Activated CD4-positive, alpha-beta T cell treated with anti-CD3 and anti-CD28 coated beads for 36 hours (primary cell): ENCODE measurements around the gene TSPEAR. TPM values are rescaled to one million over a fixed set of nuclear protein-coding genes. Genes with fewer than 3 reads are reported as not detected.
"Not testable (repeated sequence)": the region's sequence is repeated elsewhere in the genome, so short reads cannot be mapped to it uniquely, and the experiment has no call there.

ENCODE experiments used
- ATAC-seq: fragments of 200-7000 bp; cut with Tn5 transposase; one replicate; pipeline ENCODE4 v1.10.0; 2021; ENCODE audit warnings: mild to moderate bottlenecking, moderate library complexity
- CTCF ChIA-PET: fragments of 350-600 bp; sonication (Branson Sonifier 250); formaldehyde crosslinking; loops from one replicate; lab custom pipeline; 2021; ENCODE audit warnings: antibody characterized with exemption; lab: Charles Lee
- POLR2A ChIA-PET: fragments of 350-600 bp; sonication (Branson Sonifier 250); formaldehyde crosslinking; loops from one replicate; lab custom pipeline; 2021; ENCODE audit warnings: antibody characterized with exemption, inconsistent platforms; lab: Charles Lee
- DNase-seq: peaks from one replicate; pipeline ENCODE4 v3.0.0-alpha.2; 2020
- H3K27ac Mint-ChIP-seq: one replicate; pipeline ENCODE4 v1.8.0; 2021; ENCODE audit warnings: mixed read lengths
- H3K27me3 Mint-ChIP-seq: one replicate; pipeline ENCODE4 v1.8.0; 2021; ENCODE audit warnings: mixed read lengths
- H3K36me3 Mint-ChIP-seq: one replicate; pipeline ENCODE4 v1.8.0; 2021; ENCODE audit warnings: low read depth, mixed read lengths
- H3K4me1 Mint-ChIP-seq: one replicate; pipeline ENCODE4 v1.8.0; 2021; ENCODE audit warnings: mixed read lengths
- H3K4me3 Mint-ChIP-seq: one replicate; pipeline ENCODE4 v1.8.0; 2021; ENCODE audit warnings: mild to moderate bottlenecking, moderate library complexity, mixed read lengths
- H3K9me3 Mint-ChIP-seq: one replicate; pipeline ENCODE4 v1.8.0; 2021; ENCODE audit warnings: low read depth, mixed read lengths
- intact Hi-C, 2 experiments: fragments of 100-400 bp; cut with DNase I in 1 of 2; cut with micrococcal nuclease in 1 of 2; formaldehyde crosslinking; loops; one replicate each; pipeline versions ENCODE4 v1.14.2 to v1.15.1; 2022 to 2024; cut with DNase I, micrococcal nuclease
- total RNA-seq, 2 experiments: library from RNA; stranded (reverse); gene quantifications; one replicate each; pipeline ENCODE4 v1.2.3, GENCODE V29; 2021

Gene TSPEAR
- total RNA-seq, 2 experiments from 2014 or later, result not detected

DNA sequence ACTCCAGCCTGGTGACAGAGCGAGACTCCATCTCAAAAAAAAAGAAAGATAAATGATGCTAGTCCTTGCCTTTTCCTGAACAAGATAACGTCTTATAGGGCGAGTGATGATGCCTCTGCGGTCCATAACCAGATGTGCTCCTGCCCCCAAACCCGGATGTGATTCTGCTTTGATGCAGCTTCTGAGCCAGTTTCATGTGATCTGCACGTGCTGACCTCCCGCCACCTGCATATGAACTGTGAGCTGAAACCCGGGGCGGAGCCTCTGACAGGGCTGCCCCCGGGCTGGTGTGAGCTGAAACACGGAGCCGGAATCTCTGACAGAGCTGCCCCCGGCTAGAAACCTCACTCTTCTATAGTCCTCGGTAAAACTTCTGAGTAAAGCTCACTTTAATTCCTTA, 58.2 kb downstream of the TSPEAR start:
- CTCF ChIA-PET, result interaction anchor here (0.9 kb wide), 1 partner anchor 140 kb away, joined by 4 read pairs; no protein-coding TSS in a partner anchor
- POLR2A ChIA-PET, result interaction anchor here (0.7 kb wide), 1 partner anchor 297 kb away, joined by 3 read pairs; no protein-coding TSS in a partner anchor
- H3K36me3 Mint-ChIP-seq, result peaks cover 16% of the 10 kb centered on the region
- intact Hi-C loops, result loop anchor here in 1 of 2 experiments (5.0 kb wide), 1 partner anchor 36 kb away; no protein-coding TSS in a partner anchor
- no peaks in the 10 kb centered on the region for H3K27me3 Mint-ChIP-seq
- peaks cover 32% of the 10 kb centered on the region for H3K4me1 Mint-ChIP-seq
- ATAC-seq (no peak), DNase-seq (no peak)
- no peak overlapping the region for H3K4me3 Mint-ChIP-seq
- no peak overlapping the region for H3K27ac Mint-ChIP-seq
- H3K9me3 Mint-ChIP-seq, result peaks cover 23% of the 10 kb centered on the region

DNA sequence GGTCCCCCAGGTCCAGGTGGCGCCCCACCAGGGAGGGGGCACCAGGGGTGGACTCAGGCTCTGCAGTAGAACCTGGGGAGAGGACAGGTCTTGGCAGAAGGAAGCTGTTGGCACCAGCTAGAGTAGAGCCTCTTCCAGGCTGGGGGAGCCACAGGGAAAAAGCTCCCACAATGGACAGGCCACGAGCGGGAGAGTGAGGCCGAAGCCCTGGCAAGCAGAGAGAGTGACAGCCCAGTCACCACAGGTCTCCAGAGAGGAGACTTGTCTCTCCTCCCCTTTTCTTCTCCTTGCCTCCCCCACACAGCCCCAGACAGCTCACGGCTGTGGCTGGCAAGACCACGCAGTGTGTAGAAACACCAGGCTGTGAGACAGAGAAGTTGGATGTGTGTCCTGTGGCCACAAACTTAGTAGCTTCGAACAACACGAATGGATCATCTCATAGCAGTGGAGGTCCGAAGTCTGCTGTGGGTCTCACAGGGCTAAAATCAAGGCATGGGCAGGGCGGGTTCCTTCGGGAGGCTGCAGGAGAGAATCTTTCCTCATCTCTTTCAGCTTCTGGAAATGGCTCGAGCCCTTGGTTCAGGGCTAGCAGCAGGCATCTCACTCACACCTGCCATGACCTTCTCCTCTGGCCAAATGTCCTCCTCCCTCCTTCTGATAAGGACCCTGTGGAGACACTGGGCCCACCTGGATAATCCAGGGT, 60.2 kb downstream of the TSPEAR start:
- ATAC-seq (no peak), DNase-seq (no peak)
- peaks cover 2% of the 10 kb centered on the region for H3K36me3 Mint-ChIP-seq
- POLR2A ChIA-PET, result no interaction called here
- no peaks in the 10 kb centered on the region for H3K27me3 Mint-ChIP-seq
- no peak overlapping the region for H3K27ac Mint-ChIP-seq
- CTCF ChIA-PET, result no interaction called here
- peaks cover 16% of the 10 kb centered on the region for H3K4me1 Mint-ChIP-seq
- no peak overlapping the region for H3K4me3 Mint-ChIP-seq
- intact Hi-C loops, result loop anchor here in 1 of 2 experiments (5.0 kb wide), 1 partner anchor 34 kb away; no protein-coding TSS in a partner anchor
- peaks cover 6% of the 10 kb centered on the region for H3K9me3 Mint-ChIP-seq

DNA sequence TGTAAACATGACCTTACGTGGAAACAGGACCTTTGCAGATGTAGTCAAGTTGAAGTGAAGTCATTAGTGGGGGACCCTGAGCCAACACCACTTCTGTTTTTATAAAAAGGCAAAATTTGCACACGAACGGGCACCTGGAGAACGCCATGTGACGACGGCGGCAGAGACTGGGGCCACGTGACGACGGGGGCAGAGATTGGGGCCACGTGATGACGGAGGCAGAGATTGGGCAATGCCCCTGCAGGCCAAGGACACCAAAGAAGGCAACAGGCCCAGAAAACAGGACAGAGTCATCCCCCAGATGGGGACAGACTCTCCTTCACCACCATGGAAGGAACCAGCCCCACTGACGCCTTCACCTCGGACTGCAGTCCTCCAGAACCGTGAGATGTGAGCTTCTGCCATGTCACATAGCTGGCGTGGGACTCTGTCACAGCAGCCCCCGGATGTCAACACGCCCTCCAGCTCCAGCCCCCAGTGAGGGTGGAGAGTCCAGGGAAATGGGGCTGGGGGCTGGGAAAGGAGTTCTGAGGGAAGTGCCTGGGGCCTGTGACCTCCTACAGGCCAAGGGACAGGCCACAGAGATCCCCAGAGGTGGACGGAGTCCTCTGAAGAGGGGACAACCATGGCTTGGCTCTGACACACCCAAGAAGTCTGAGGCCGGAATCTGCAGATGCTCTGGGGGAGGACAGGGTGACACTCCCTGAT, 61.0 kb downstream of the TSPEAR start:
- peaks cover 16% of the 10 kb centered on the region for H3K4me1 Mint-ChIP-seq
- no peak overlapping the region for H3K4me3 Mint-ChIP-seq
- H3K36me3 Mint-ChIP-seq, result peaks cover 2% of the 10 kb centered on the region
- intact Hi-C loops, result loop anchor here in 1 of 2 experiments (5.0 kb wide), 1 partner anchor 33 kb away; no protein-coding TSS in a partner anchor
- no peak for ATAC-seq
- no peaks in the 10 kb centered on the region for H3K27me3 Mint-ChIP-seq
- CTCF ChIA-PET, result no interaction called here
- H3K9me3 Mint-ChIP-seq, result peaks cover 2% of the 10 kb centered on the region
- H3K27ac Mint-ChIP-seq, result no peak overlapping the region
- DNase-seq, result no peak
- POLR2A ChIA-PET, result no interaction called here

DNA sequence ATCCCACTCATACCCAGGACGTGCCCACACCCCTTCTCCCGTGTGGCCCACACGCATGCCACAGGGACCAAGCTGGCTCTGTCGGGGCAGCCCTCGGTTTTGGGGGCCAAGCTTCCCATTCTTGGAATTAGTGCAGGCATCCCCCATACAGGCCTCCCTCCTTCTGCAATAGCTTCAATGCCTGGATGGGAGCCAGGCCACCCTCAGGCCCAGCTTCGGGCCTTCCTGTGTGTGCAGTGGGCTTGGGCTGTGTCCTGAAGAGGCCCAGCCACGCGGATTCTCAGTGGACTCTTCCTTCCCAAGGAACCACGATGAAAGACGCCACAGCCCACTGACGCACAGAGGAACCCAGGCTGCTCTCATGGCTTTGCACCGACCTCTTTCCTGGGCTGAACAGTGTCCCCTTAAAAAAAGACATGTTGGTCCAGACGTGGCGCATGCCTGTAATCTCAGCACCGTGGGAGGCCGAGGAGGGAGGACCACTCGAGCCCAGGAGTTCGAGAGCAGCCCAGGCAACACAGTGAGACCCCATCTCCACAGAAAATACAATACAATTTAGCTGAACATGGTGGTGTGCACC, 61.8 kb downstream of the TSPEAR start:
- ATAC-seq (no peak), DNase-seq (no peak)
- Mint-ChIP-seq H3K9me3 (peaks cover 7% of the 10 kb centered on the region), H3K27ac (no peak overlapping the region), H3K4me1 (peaks cover 11% of the 10 kb centered on the region), H3K36me3 (peaks cover 7% of the 10 kb centered on the region), H3K4me3 (no peak overlapping the region), H3K27me3 (no peaks in the 10 kb centered on the region)
- intact Hi-C loops, result loop anchor here in 1 of 2 experiments (5.0 kb wide), 1 partner anchor 32 kb away; no protein-coding TSS in a partner anchor
- ChIA-PET CTCF (interaction anchor here (0.6 kb wide), 1 partner anchor 15 kb away, joined by 4 read pairs; no protein-coding TSS in a partner anchor), POLR2A (no interaction called here)

DNA sequence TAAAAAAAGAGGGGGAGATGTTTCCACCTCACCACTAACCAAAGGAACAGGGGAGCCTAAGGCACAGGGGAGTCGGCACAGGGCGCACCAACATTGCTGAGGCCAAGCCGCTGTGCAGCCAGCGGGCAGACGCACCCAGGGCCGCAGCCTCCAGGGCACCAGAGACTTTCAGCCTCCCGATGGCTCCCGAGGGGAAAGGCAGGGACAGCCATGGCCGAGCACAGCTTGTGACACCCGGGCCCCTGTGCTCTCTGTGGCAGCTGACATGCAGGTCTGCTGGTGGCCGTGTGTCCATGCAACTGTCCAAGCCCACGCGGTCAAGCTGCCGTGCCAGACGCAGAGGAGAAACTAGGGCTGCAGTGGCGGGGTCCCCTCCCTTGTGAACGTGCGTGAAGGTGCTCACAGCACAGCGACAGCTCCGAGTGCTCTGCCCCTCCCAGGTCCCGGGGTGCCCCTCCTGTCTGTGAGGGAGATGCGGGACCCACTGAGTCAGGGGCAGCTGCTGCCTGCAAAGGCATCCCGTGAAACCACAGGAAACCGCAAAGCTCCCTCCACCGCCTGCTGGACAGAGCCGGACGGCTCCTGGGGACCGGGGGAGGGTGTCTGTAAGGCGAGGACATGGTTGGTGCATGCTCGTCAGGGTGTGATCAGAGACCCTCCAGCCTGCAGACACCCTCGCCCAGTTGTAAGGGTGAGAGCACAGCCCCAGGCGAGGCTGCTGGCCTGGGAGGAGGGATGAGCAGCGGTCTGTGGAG, 62.6 kb downstream of the TSPEAR start:
- POLR2A ChIA-PET, result no interaction called here
- CTCF ChIA-PET, result interaction anchor here (0.6 kb wide), 1 partner anchor 15 kb away, joined by 4 read pairs; no protein-coding TSS in a partner anchor

DNA sequence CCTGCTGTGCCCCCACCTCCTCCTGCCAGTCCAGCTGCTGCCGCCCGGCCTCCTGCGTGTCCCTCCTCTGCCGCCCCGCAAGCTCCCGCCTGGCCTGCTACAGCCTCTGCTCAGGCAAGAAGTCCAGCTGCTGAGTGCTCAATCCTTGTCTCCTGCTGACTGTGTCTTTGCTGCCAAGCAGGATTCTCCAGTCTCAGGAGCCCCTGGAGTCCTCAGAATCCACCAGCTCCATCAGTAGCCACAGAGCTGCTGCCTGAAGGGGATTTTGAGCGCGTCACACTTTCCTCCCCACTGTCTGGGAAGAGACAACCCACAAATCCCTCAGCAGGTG, 64.2 kb downstream of the TSPEAR start:
- intact Hi-C loops, result no loop called here
- H3K4me1 Mint-ChIP-seq, result no peaks in the 10 kb centered on the region
- H3K36me3 Mint-ChIP-seq, result peaks cover 12% of the 10 kb centered on the region
- DNase-seq (no peak), ATAC-seq (no peak)
- H3K9me3 Mint-ChIP-seq, result peaks cover 23% of the 10 kb centered on the region
- ChIA-PET CTCF (no interaction called here), POLR2A (no interaction called here)
- no peak overlapping the region for H3K27ac Mint-ChIP-seq
- H3K27me3 Mint-ChIP-seq, result no peaks in the 10 kb centered on the region
- no peak overlapping the region for H3K4me3 Mint-ChIP-seq

More for the DNA sequence above, 62.6 kb downstream of the TSPEAR start:
- DNase-seq (no peak), ATAC-seq (no peak)
- peaks cover 3% of the 10 kb centered on the region for H3K4me1 Mint-ChIP-seq
- H3K27me3 Mint-ChIP-seq, result no peaks in the 10 kb centered on the region
- no peak overlapping the region for H3K4me3 Mint-ChIP-seq
- H3K9me3 Mint-ChIP-seq, result peaks cover 14% of the 10 kb centered on the region
- no peak overlapping the region for H3K27ac Mint-ChIP-seq
- intact Hi-C loops, result no loop called here
- peaks cover 12% of the 10 kb centered on the region for H3K36me3 Mint-ChIP-seq

DNA sequence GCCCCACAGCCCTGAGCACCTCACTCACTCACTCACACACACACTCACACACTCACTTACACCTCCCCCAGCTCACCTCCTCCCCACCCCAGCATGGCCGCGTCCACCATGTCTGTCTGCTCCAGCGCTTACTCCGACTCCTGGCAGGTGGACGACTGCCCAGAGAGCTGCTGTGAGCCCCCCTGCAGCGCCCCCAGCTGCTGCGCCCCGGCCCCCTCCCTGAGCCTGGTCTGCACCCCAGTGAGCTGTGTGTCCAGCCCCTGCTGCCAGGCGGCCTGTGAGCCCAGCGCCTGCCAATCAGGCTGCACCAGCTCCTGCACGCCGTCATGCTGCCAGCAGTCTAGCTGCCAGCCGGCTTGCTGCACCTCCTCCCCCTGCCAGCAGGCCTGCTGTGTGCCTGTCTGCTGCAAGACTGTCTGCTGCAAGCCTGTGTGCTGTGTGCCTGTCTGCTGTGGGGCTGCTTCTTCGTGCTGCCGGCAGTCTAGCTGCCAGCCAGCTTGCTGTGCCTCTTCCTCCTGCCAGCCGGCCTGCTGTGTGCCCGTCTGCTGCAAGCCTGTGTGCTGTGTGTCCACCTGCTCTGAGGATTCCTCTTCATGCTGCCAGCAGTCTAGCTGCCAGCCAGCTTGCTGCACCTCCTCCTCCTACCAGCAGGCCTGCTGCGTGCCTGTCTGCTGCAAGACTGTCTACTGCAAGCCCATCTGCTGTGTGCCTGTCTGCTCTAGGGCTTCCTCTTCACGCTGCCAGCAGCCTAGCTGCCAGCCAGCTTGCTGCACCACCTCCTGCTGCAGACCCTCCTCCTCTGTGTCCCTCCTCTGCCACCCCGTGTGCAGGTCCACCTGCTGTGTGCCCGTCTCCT, 64.8 kb downstream of the TSPEAR start, which contains the start of gene KRTAP10-11:
KRTAP10-11 (plus strand) TSS at position 49 of the 856 bp plus-strand sequence; CDS start at position 94, 45 bp downstream.
- H3K4me3 Mint-ChIP-seq, DNase-seq, CTCF ChIA-PET, POLR2A ChIA-PET, ATAC-seq, H3K4me1 Mint-ChIP-seq, H3K27me3 Mint-ChIP-seq, H3K27ac Mint-ChIP-seq, intact Hi-C loops: not testable (repeated sequence)
- Mint-ChIP-seq H3K36me3 (peaks cover 12% of the 10 kb centered on the region), H3K9me3 (peaks cover 26% of the 10 kb centered on the region)

DNA sequence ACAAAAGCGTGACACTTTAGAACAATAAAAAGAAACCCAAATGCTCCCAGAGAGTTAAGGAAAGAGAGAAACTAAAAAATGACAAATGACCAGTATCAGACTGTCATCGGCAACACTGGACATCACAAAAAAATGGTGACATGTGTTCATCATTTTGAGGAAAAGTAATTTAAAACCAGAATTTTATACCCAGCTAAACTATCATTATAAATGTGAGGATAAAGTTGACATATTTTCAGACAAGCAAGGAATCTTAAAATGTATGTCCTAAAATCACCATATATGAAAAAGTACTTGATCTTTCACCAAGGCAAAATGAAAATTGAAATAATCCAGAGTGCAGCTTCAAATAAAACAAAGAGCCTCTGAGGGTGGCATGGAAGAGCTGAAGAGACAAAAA, 66.5 kb downstream of the TSPEAR start:
- Mint-ChIP-seq H3K27me3 (no peaks in the 10 kb centered on the region), H3K27ac (no peak overlapping the region), H3K4me3 (no peak overlapping the region), H3K9me3 (peaks cover 32% of the 10 kb centered on the region), H3K4me1 (no peaks in the 10 kb centered on the region), H3K36me3 (peaks cover 14% of the 10 kb centered on the region)
- ATAC-seq, result no peak
- no peak for DNase-seq
- intact Hi-C loops, result no loop called here
- ChIA-PET CTCF (no interaction called here), POLR2A (no interaction called here)

DNA sequence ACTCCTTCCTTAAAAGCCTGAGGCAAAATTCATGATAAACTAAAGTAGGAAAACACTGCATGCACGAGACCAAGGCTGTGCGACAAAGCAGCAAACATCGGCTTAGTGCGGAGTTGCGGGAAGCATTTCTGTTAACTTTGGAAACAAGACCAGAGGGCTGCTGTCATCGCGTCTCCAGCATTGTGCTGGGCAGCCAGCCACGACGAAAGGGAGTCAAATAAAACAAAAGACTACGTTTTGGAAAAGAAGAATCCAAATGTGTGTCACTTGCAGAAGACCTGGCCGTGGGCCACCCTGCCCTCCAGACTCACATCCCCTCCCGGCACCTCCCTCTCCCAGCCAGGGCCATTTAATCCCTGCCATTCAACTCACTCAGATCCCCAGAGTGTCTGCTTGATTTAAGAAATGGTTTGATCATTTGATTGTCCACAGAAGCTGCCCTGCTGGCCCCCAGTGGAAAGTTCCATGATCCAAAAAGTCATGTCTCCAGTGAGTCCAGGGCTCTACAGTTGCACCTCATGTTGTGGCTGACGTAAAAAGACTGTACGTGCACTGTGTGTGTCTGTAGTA, 67.5 kb downstream of the TSPEAR start:
- no peaks in the 10 kb centered on the region for H3K27me3 Mint-ChIP-seq
- H3K4me3 Mint-ChIP-seq, result no peak overlapping the region
- CTCF ChIA-PET, result no interaction called here
- H3K36me3 Mint-ChIP-seq, result peaks cover 14% of the 10 kb centered on the region
- POLR2A ChIA-PET, result no interaction called here
- H3K9me3 Mint-ChIP-seq, result peaks cover 32% of the 10 kb centered on the region
- intact Hi-C loops, result no loop called here
- ATAC-seq (no peak), DNase-seq (no peak)
- no peaks in the 10 kb centered on the region for H3K4me1 Mint-ChIP-seq
- no peak overlapping the region for H3K27ac Mint-ChIP-seq

DNA sequence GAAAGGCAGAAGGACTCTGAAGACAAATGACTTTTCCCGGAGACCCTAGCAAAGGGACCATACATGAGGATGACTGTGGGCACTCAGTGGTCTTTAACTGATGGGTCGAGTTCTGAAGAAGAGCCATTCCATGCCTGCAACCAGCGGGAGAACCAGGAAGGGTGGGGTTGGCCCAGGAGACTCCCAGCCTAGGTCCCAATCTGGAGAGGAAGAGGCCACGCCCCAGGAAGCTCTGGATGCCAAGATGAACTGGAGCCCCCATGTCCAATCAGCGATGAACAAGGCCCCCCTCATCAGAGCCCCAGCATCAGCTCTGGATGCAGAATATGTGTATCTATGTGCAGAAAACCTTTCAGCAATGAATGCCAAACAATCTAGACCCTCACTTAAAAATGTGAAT, 70.6 kb downstream of the TSPEAR start:
- intact Hi-C loops, result no loop called here
- DNase-seq, result no peak
- H3K4me3 Mint-ChIP-seq, result no peak overlapping the region
- H3K4me1 Mint-ChIP-seq, result no peaks in the 10 kb centered on the region
- H3K27ac Mint-ChIP-seq, result no peak overlapping the region
- peaks cover 12% of the 10 kb centered on the region for H3K36me3 Mint-ChIP-seq
- CTCF ChIA-PET, result no interaction called here
- no peaks in the 10 kb centered on the region for H3K27me3 Mint-ChIP-seq
- H3K9me3 Mint-ChIP-seq, result peaks cover 32% of the 10 kb centered on the region
- POLR2A ChIA-PET, result no interaction called here
- no peak for ATAC-seq
